Measurements from ENCODE around the gene PTMS.

- TF ChIP-seq CTCF (conservative IDR thresholded peaks at IDR 0.05 in 1 of 2, IDR thresholded peaks at IDR 0.05 in 1 of 2; ENCODE audit: extremely low read depth in 1 of 2, insufficient read depth in 1 of 2, low read depth in 1 of 2, low read length in 2 of 2) (no peak), EZH2 (IDR thresholded peaks at IDR 0.05; ENCODE audit: borderline replicate concordance, low read length) (no peak)
Observed at GRCh38 chr12:6750506-6750905, 15.7 kb upstream of the PTMS start.

All from mammary epithelial cell (primary cell).